Measurements from ENCODE around the gene ATP8A2. TPM values are rescaled to one million over a fixed set of nuclear protein-coding genes. Genes with fewer than 3 reads are reported as not detected.

The ATP8A2 gene
- total RNA-seq, 1 donor from 2014 or later, result not detected

- Histone ChIP-seq H3K4me3 (ENCODE audit: low read depth, low read length) (no peak overlapping the region), H3K27me3 (ENCODE audit: control insufficient read depth, insufficient read depth, low read length) (peaks cover 10% of the 10 kb centered on the region), H3K36me3 (ENCODE audit: control insufficient read depth, insufficient read depth, low read length) (no peaks in the 10 kb centered on the region)
- DNase-seq (ENCODE audit: low read depth), result no peak
- no peak for FAIRE-seq
- TF ChIP-seq, protein P1, sequence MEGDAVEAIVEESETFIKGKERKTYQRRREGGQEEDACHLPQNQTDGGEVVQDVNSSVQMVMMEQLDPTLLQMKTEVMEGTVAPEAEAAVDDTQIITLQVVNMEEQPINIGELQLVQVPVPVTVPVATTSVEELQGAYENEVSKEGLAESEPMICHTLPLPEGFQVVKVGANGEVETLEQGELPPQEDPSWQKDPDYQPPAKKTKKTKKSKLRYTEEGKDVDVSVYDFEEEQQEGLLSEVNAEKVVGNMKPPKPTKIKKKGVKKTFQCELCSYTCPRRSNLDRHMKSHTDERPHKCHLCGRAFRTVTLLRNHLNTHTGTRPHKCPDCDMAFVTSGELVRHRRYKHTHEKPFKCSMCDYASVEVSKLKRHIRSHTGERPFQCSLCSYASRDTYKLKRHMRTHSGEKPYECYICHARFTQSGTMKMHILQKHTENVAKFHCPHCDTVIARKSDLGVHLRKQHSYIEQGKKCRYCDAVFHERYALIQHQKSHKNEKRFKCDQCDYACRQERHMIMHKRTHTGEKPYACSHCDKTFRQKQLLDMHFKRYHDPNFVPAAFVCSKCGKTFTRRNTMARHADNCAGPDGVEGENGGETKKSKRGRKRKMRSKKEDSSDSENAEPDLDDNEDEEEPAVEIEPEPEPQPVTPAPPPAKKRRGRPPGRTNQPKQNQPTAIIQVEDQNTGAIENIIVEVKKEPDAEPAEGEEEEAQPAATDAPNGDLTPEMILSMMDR (IDR thresholded peaks at IDR 0.05; ENCODE audit: insufficient read depth, low read length, severe bottlenecking), result no peak
These were observed 96.8 kb downstream of the ATP8A2 start for GRCh38 chr13:25468325-25469168.

GRCh38 chr13:25469169-25469525 lies 97.4 kb downstream of the ATP8A2 start:
- Histone ChIP-seq H3K36me3 (ENCODE audit: control insufficient read depth, insufficient read depth, low read length) (no peaks in the 10 kb centered on the region), H3K4me3 (ENCODE audit: low read depth, low read length) (no peak overlapping the region), H3K27me3 (ENCODE audit: control insufficient read depth, insufficient read depth, low read length) (peaks cover 10% of the 10 kb centered on the region)
- TF ChIP-seq, protein P1 (IDR thresholded peaks at IDR 0.05; ENCODE audit: insufficient read depth, low read length, severe bottlenecking), result no peak
- DNase-seq (ENCODE audit: low read depth) (no peak), FAIRE-seq (no peak)

GRCh38 chr13:25473864-25474263 lies 102.1 kb downstream of the ATP8A2 start:
- TF ChIP-seq, protein P1 (IDR thresholded peaks at IDR 0.05; ENCODE audit: insufficient read depth, low read length, severe bottlenecking), result no peak
- Histone ChIP-seq H3K4me3 (ENCODE audit: low read depth, low read length) (no peak overlapping the region), H3K36me3 (ENCODE audit: control insufficient read depth, insufficient read depth, low read length) (no peaks in the 10 kb centered on the region), H3K27me3 (ENCODE audit: control insufficient read depth, insufficient read depth, low read length) (peaks cover 4% of the 10 kb centered on the region)
- peak; percentile 40 for DNase-seq (ENCODE audit: low read depth)
- FAIRE-seq, result no peak

DNA sequence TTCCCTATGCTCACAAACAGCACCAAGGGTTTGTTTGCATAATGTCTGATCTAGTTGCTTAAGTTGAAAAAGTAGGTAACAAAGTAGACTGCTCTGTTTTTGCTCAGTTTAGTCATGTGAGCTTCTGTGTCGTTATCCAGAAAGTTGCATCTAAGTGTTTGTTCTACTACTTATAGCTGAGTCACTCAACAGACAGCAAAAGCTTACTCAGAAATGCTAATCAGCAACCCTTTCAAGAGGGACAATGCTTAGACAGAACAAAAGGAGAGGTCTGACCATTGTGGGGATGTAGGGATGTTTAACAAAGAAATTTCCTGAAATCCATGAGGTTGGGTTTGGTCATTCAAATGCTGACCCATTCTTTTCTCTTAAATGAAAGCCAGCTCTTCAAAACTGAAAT lies 106.4 kb downstream of the ATP8A2 start:
- TF ChIP-seq, protein P1 (IDR thresholded peaks at IDR 0.05; ENCODE audit: insufficient read depth, low read length, severe bottlenecking), result no peak
- no peak for FAIRE-seq

DNA sequence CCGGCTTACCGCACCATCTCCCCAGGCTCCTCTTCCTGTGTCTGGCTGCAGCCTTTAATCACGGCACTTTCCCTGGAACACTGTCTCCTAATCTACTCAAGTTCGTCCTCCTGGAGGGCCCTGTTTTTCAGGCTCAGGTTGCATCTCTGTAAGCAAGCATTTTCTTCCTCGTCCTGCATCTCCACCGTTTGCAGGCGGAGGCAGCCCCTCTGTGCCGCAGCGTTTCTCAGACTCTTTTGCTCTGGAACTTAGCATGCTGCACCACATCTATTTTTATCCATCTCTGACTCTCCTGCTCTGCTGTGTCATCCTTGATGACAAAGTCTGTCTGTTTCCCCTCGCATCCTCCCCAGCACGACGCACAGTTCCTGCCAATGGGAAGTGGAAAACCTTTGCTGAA lies 117.5 kb downstream of the ATP8A2 start:
- no peak for FAIRE-seq
- TF ChIP-seq, protein P1 (IDR thresholded peaks at IDR 0.05; ENCODE audit: insufficient read depth, low read length, severe bottlenecking), result no peak
- Histone ChIP-seq H3K27me3 (ENCODE audit: control insufficient read depth, insufficient read depth, low read length) (no peaks in the 10 kb centered on the region), H3K36me3 (ENCODE audit: control insufficient read depth, insufficient read depth, low read length) (no peaks in the 10 kb centered on the region), H3K4me3 (ENCODE audit: low read depth, low read length) (no peak overlapping the region)
- no peak for DNase-seq (ENCODE audit: low read depth)

More for the DNA sequence above, 106.4 kb downstream of the ATP8A2 start:
- H3K36me3 ChIP-seq (ENCODE audit: control insufficient read depth, insufficient read depth, low read length), result no peaks in the 10 kb centered on the region
- no peak overlapping the region for H3K4me3 ChIP-seq (ENCODE audit: low read depth, low read length)
- H3K27me3 ChIP-seq (ENCODE audit: control insufficient read depth, insufficient read depth, low read length), result no peaks in the 10 kb centered on the region
- peak; percentile 71 for DNase-seq (ENCODE audit: low read depth)
